HepG2 (cell line): ENCODE data around the gene CHCHD5. TPM values are rescaled to one million over a fixed set of nuclear protein-coding genes. Genes with fewer than 3 reads are reported as not detected.

Experiments
- ATAC-seq: fragments of 200-7000 bp; cut with Tn5 transposase; 3 replicates; pipeline ENCODE4 v1.9.1; 2020; ENCODE audit warnings: mild to moderate bottlenecking, moderate library complexity
- BruUV-seq: library from RNA; stranded (reverse); fragments of 400-500 nt; replicated peaks from 2 replicates; lab custom pipeline; 2021; lab: Mats Ljungman, UMichigan
- CTCF ChIA-PET: fragments of 300-600 bp; formaldehyde crosslinking; extraction: SDS; loops from one replicate; lab custom pipeline; 2021; ENCODE audit warnings: low total read pairs, inconsistent platforms, low intra/inter-chr PET ratio; lab: Yijun Ruan, JAX
- POLR2A ChIA-PET: fragments of 350-600 bp; sonication (Branson Sonifier 250); formaldehyde crosslinking; loops from one replicate; lab custom pipeline; 2020; ENCODE audit warnings: antibody characterized with exemption, inconsistent platforms; lab: Yijun Ruan, JAX
- DNase-seq: peaks from one replicate; pipeline ENCODE4 v3.0.0-alpha.2; 2015; ENCODE audit warnings: low spot score
- FAIRE-seq: peaks from 3 replicates; lab custom pipeline; 2011; peaks lifted over from hg19 to GRCh38; lab: Jason Lieb, UNC
- H2AFZ ChIP-seq: one replicate; pipeline ENCODE4 v1.6.1; 2011; ENCODE audit warnings: low read length, inconsistent platforms
- H3K27ac ChIP-seq: fragments of 300-600 bp; 3 replicates; pipeline ENCODE4 v1.8.0; 2011; ENCODE audit warnings: mixed run types, mild to moderate bottlenecking, mixed read lengths, low read length, inconsistent platforms; ENCODE audit not compliant: insufficient read depth; ENCODE audit errors: extremely low read length
- H3K27me3 ChIP-seq, 2 experiments: fragments of 200-600 bp in 1 of 2; 2 replicates in 1 of 2; 3 replicates in 1 of 2; pipeline versions ENCODE4 v1.6.0 to v1.8.0; 2011; ENCODE audit warnings: low read length in 2 of 2, mild to moderate bottlenecking in 2 of 2, moderate library complexity in 2 of 2, inconsistent platforms in 1 of 2; ENCODE audit not compliant: insufficient read depth in 2 of 2, control insufficient read depth in 1 of 2
- H3K36me3 ChIP-seq, 2 experiments: fragments of 200-600 bp in 1 of 2; replicated peaks in 1 of 2; 2 replicates in 1 of 2; 3 replicates in 1 of 2; pipeline versions ENCODE4 v1.5.1 to v1.8.0; 2011; ENCODE audit warnings: low read length in 2 of 2, inconsistent platforms in 1 of 2; ENCODE audit not compliant: insufficient read depth in 2 of 2, control insufficient read depth in 1 of 2
- H3K4me1 ChIP-seq: 2 replicates; pipeline ENCODE4 v1.5.1; 2012; ENCODE audit warnings: low read length, inconsistent platforms; ENCODE audit not compliant: insufficient read depth
- H3K4me2 ChIP-seq: 2 replicates; pipeline ENCODE4 v1.6.0; 2011; ENCODE audit warnings: low read depth, low read length, inconsistent platforms
- H3K4me3 ChIP-seq, 3 experiments: fragments of 200-600 bp in 1 of 3; sonication (generic), shearing (Covaris generic) in 1 of 3; replicated peaks in 1 of 3; 2 replicates each; pipeline ENCODE4 v1.5.1; 2011 to 2016; ENCODE audit warnings: low read length in 3 of 3, inconsistent platforms in 2 of 3, low read depth in 2 of 3, mild to moderate bottlenecking in 2 of 3, control low read depth in 1 of 3, mixed read lengths in 1 of 3; ENCODE audit not compliant: insufficient read depth in 1 of 3
- H3K79me2 ChIP-seq: one replicate; pipeline ENCODE4 v1.6.1; 2011; ENCODE audit warnings: low read length, inconsistent platforms; ENCODE audit not compliant: insufficient read depth
- H3K9ac ChIP-seq: 2 replicates; pipeline ENCODE4 v1.6.0; 2011; ENCODE audit warnings: mild to moderate bottlenecking, low read depth, low read length, inconsistent platforms; ENCODE audit not compliant: insufficient read depth
- H3K9me3 ChIP-seq: 2 replicates; pipeline ENCODE4 v1.5.1; 2012; ENCODE audit warnings: mild to moderate bottlenecking, low read length
- H4K20me1 ChIP-seq: 2 replicates; pipeline ENCODE4 v1.6.0; 2011; ENCODE audit warnings: inconsistent platforms, mild to moderate bottlenecking, low read length, moderate library complexity; ENCODE audit not compliant: insufficient read depth
- ARID5B ChIP-seq: IDR thresholded peaks from 2 replicates; pipeline ENCODE4 v1.4.0; 2020; ENCODE audit warnings: mild to moderate bottlenecking, missing genetic modification reagents
- ELF4 ChIP-seq: sonication (generic); formaldehyde crosslinking; IDR thresholded peaks from 2 replicates; pipeline ENCODE4 v1.5.0; 2020; ENCODE audit warnings: missing genetic modification reagents, mild to moderate bottlenecking, moderate library complexity, borderline replicate concordance
- JDP2 ChIP-seq: sonication (generic); formaldehyde crosslinking; IDR thresholded peaks from 2 replicates; pipeline ENCODE4 v1.8.1; 2022; ENCODE audit warnings: missing genetic modification reagents, borderline replicate concordance
- NCOA1 ChIP-seq: sonication (generic); formaldehyde crosslinking; IDR thresholded peaks from 2 replicates; pipeline ENCODE4 v1.9.0; 2021; ENCODE audit warnings: missing genetic modification reagents
- REPIN1 ChIP-seq: sonication (generic); formaldehyde crosslinking; IDR thresholded peaks from 2 replicates; pipeline ENCODE4 v1.8.0; 2022; ENCODE audit warnings: missing genetic modification reagents, low read depth, mild to moderate bottlenecking, borderline replicate concordance
- WIZ ChIP-seq: sonication (generic); formaldehyde crosslinking; IDR thresholded peaks from 2 replicates; pipeline ENCODE4 v1.5.1; 2020; ENCODE audit warnings: mild to moderate bottlenecking, missing genetic modification reagents
- ZFP36L2 ChIP-seq: sonication (generic); formaldehyde crosslinking; IDR thresholded peaks from 2 replicates; pipeline ENCODE4 v1.4.0; 2020; ENCODE audit warnings: missing genetic modification reagents
- ZHX2 ChIP-seq, 2 experiments: sonication (generic) in 1 of 2; formaldehyde crosslinking in 1 of 2; IDR thresholded peaks; 2 replicates each; pipeline versions ENCODE4 v1.6.1 to v1.9.0; 2014 to 2022; ENCODE audit warnings: antibody characterized with exemption in 1 of 2, borderline replicate concordance in 1 of 2, inconsistent platforms in 1 of 2, low read depth in 1 of 2, missing genetic modification reagents in 1 of 2
- ZNF280D ChIP-seq: sonication (generic); formaldehyde crosslinking; IDR thresholded peaks from 2 replicates; pipeline ENCODE4 v1.5.1; 2020; ENCODE audit warnings: mild to moderate bottlenecking, missing genetic modification reagents
- ZNF629 ChIP-seq: sonication (generic); formaldehyde crosslinking; conservative IDR thresholded peaks from 2 replicates; pipeline ENCODE4 v1.5.0; 2020; ENCODE audit warnings: missing genetic modification reagents
- WGBS: methylation state at CpG from one replicate; pipeline ENCODE4 v1.1.6; 2017; ENCODE audit warnings: low lambda C conversion rate; 5-methylcytosine and 5-hydroxymethylcytosine counted together
- in situ Hi-C: cut with HindIII; loops from 2 replicates; pipeline ENCODE4 v1.10.0; 2017; ENCODE audit warnings: low pct_unique_long_range_greater_than_20kb; ENCODE audit not compliant: extremely low pct_ligation_motif_present
- intact Hi-C: fragments of 100-400 bp; cut with micrococcal nuclease; formaldehyde crosslinking; loops from one replicate; pipeline ENCODE4 v1.10.0; 2022; ENCODE audit not compliant: unreplicated experiment
- polyA plus RNA-seq, 8 experiments: library from polyadenylated mRNA; depleted of rRNA in 3 of 8; stranded (reverse) in 7 of 8; unstranded in 1 of 8; fragments of >200 nt; fragmentation: Illumina TruSeq in 4 of 8; extraction: Trizol in 4 of 8; gene quantifications; 2 replicates each; pipeline versions ENCODE4 v1.2.1 to v1.2.3, GENCODE V29; 2011 to 2016; ENCODE audit warnings: low read depth in 4 of 8, missing spikeins in 1 of 8, mixed read lengths in 1 of 8; ENCODE audit not compliant: insufficient read depth in 1 of 8
- total RNA-seq, 5 experiments: library from RNA; depleted of rRNA; stranded (reverse); fragments of >200 nt; fragmentation: Illumina TruSeq; extraction: Trizol; gene quantifications; 2 replicates each; pipeline ENCODE4 v1.2.3, GENCODE V29; 2016; ENCODE audit warnings: low read depth in 1 of 5

CHCHD5 gene
- total and polyA plus RNA-seq, 2 of the 13 experiments (the other 11 are each of a cell fraction or from before 2014, with no cell fraction given), result 19.0 to 23.9 TPM

GRCh38 chr2:112605926-112606325 lies 21.5 kb downstream of the CHCHD5 start (continued):
- TF ChIP-seq ZNF280D (CRISPR knock-in tag) (no peak), JDP2 (CRISPR knock-in tag) (no peak), NCOA1 (CRISPR knock-in tag) (no peak)

- FAIRE-seq, result no peak
- Histone ChIP-seq H3K36me3 (no peaks in the 10 kb centered on the region), H4K20me1 (no peaks in the 10 kb centered on the region), H3K79me2 (no peaks in the 10 kb centered on the region), H3K4me3 (no peak overlapping the region), H3K27me3 (peaks cover 0 to 3% of the 10 kb centered on the region in 2 experiments; a peak in 1 of 5 replicates), H2AFZ (no peak overlapping the region), H3K27ac (no peak overlapping the region), H3K4me2 (no peak overlapping the region), H3K9me3 (no peaks in the 10 kb centered on the region), H3K9ac (no peak overlapping the region), H3K4me1 (peaks cover 11% of the 10 kb centered on the region)
- in situ Hi-C loops, result no loop called here
- ChIA-PET CTCF (no interaction called here), POLR2A (no interaction called here)
- no peak for DNase-seq
- ATAC-seq, result peak; percentile 47
- intact Hi-C loops, result no loop called here
- 31% methylated on average over 4 of the region's 4 CpGs for WGBS
- BruUV-seq, result no TSS peak
- TF ChIP-seq REPIN1 (CRISPR knock-in tag), result no peak
- no peak for TF ChIP-seq WIZ
- TF ChIP-seq ELF4 (CRISPR knock-in tag), result no peak
- TF ChIP-seq ARID5B (CRISPR knock-in tag), result no peak
- no peak for TF ChIP-seq ZHX2 (IDR thresholded peaks at IDR 0.05; ENCODE audit: low read depth)
- no peak for TF ChIP-seq ZHX2 (CRISPR knock-in tag; IDR thresholded peaks at IDR 0.05; ENCODE audit: borderline replicate concordance)
- no peak for TF ChIP-seq ZNF629 (CRISPR knock-in tag)
- no peak for TF ChIP-seq ZFP36L2
Observed at GRCh38 chr2:112606547-112606946, 22.1 kb downstream of the CHCHD5 start.
